GM12892 (cell line): ENCODE data around the gene AP4B1.

Experiments
- POLR2A ChIP-seq: IDR thresholded peaks from 2 replicates; pipeline ENCODE4 v1.6.1; 2011; ENCODE audit warnings: low read depth, low read length, control low read depth
- POLR2AphosphoS5 ChIP-seq: IDR thresholded peaks from 2 replicates; pipeline ENCODE4 v1.6.1; 2011; ENCODE audit warnings: low read depth, low read length, control low read depth
- TAF1 ChIP-seq: IDR thresholded peaks from 2 replicates; pipeline ENCODE4 v1.6.1; 2011; ENCODE audit warnings: low read depth, mild to moderate bottlenecking, control low read depth, low read length, borderline replicate concordance

GRCh38 chr1:113935970-113936369 lies 31.4 kb upstream of the AP4B1 start:
- TF ChIP-seq POLR2AphosphoS5 (no peak), TAF1 (no peak), POLR2A (no peak)
